Thymus (tissue), 14 donors: ENCODE data around the gene MAP3K3. TPM values are rescaled to one million over a fixed set of nuclear protein-coding genes. Genes with fewer than 3 reads are reported as not detected.
A peak's percentile ranks its signal among the peaks of the same experiment; 100 is the strongest.

Source experiments
- DNase-seq, 9 donors: peaks; one replicate each; pipeline ENCODE4 v3.0.0-alpha.2; 2013; ENCODE audit warnings: low spot score in 9 of 9, low read depth in 6 of 9, missing footprints in 1 of 9
- H3K27ac ChIP-seq, 2 donors: one replicate each; pipeline ENCODE4 v1.5.1; 2013; ENCODE audit warnings: control low read depth in 1 of 2, low read depth in 1 of 2, low read length in 1 of 2, mild to moderate bottlenecking in 1 of 2, moderate library complexity in 1 of 2
- H3K27me3 ChIP-seq, 2 donors: one replicate each; pipeline ENCODE4 v1.5.1; 2013; ENCODE audit warnings: low read length in 1 of 2; ENCODE audit not compliant: control insufficient read depth in 2 of 2, insufficient read depth in 1 of 2
- H3K36me3 ChIP-seq, 2 donors: one replicate each; pipeline ENCODE4 v1.5.1; 2013; ENCODE audit warnings: low read length in 1 of 2, mild to moderate bottlenecking in 1 of 2, moderate library complexity in 1 of 2; ENCODE audit not compliant: control insufficient read depth in 2 of 2, insufficient read depth in 2 of 2
- H3K4me1 ChIP-seq, 2 donors: one replicate each; pipeline ENCODE4 v1.5.1; 2013; ENCODE audit warnings: low read length in 2 of 2; ENCODE audit not compliant: control insufficient read depth in 2 of 2, insufficient read depth in 2 of 2
- H3K4me3 ChIP-seq, 2 donors: one replicate each; pipeline ENCODE4 v1.5.1; 2013; ENCODE audit warnings: low read length in 2 of 2, control low read depth in 1 of 2, mild to moderate bottlenecking in 1 of 2
- H3K9me3 ChIP-seq, 2 donors: one replicate each; pipeline ENCODE4 v1.5.1; 2013; ENCODE audit warnings: low read length in 1 of 2, mild to moderate bottlenecking in 1 of 2; ENCODE audit not compliant: control insufficient read depth in 2 of 2, insufficient read depth in 1 of 2
- WGBS: extraction: QIAGEN DNeasy Blood & Tissue Kit; methylation state at CpG from one replicate; pipeline ENCODE4 v1.1.7; 2013; 5-methylcytosine and 5-hydroxymethylcytosine counted together
- long read RNA-seq, 10 donors: transcript quantifications; one replicate each; lab custom pipeline, GENCODE V29; 2026
- polyA plus RNA-seq: library from polyadenylated mRNA; stranded (reverse); fragments of 200-250 nt; gene quantifications from one replicate; pipeline ENCODE4 v1.2.3, GENCODE V29; 2013
- total RNA-seq: library from RNA; stranded (reverse); fragments of 120-200 nt; gene quantifications from one replicate; pipeline ENCODE4 v1.2.4, GENCODE V29; 2013
- donor health status: healthy.

The MAP3K3 gene
- total RNA-seq: 15.5 TPM
- polyA plus RNA-seq: 21.0 TPM
- long read RNA-seq, donor 1: 0 reads
- long read RNA-seq, donor 2: 0 reads
- long read RNA-seq, donor 3, partial matches to known transcripts: 159 of 326 reads
- long read RNA-seq, donor 3, other reads (novel, unspliced or antisense): 164 of 326 reads
- long read RNA-seq, donor 4, partial matches to known transcripts: 10 of 11 reads
- long read RNA-seq, donor 4, other reads (novel, unspliced or antisense): 0 of 11 reads
- long read RNA-seq, donor 5, partial matches to known transcripts: 0 of 6 reads
- long read RNA-seq, donor 5, other reads (novel, unspliced or antisense): 0 of 6 reads
- long read RNA-seq, donor 6, full-length matches to known transcripts: 2 of 8 reads
- long read RNA-seq, donor 6, partial matches to known transcripts: 6 of 8 reads
- long read RNA-seq, donor 6, other reads (novel, unspliced or antisense): 0 of 8 reads
- long read RNA-seq, donor 7, full-length matches to known transcripts: 4 of 198 reads
- long read RNA-seq, donor 7, partial matches to known transcripts: 9 of 198 reads
- long read RNA-seq, donor 7, other reads (novel, unspliced or antisense): 185 of 198 reads
- long read RNA-seq, donor 8, partial matches to known transcripts: 0 of 2 reads
- long read RNA-seq, donor 8, other reads (novel, unspliced or antisense): 0 of 2 reads
- long read RNA-seq, donor 9, full-length matches to known transcripts: 2 of 2 reads
- long read RNA-seq, donor 9, partial matches to known transcripts: 0 of 2 reads
- long read RNA-seq, donor 9, other reads (novel, unspliced or antisense): 0 of 2 reads
- long read RNA-seq, donor 10, full-length matches to known transcripts: 4 of 199 reads
- long read RNA-seq, donor 10, partial matches to known transcripts: 27 of 199 reads
- long read RNA-seq, donor 10, other reads (novel, unspliced or antisense): 168 of 199 reads

DNA sequence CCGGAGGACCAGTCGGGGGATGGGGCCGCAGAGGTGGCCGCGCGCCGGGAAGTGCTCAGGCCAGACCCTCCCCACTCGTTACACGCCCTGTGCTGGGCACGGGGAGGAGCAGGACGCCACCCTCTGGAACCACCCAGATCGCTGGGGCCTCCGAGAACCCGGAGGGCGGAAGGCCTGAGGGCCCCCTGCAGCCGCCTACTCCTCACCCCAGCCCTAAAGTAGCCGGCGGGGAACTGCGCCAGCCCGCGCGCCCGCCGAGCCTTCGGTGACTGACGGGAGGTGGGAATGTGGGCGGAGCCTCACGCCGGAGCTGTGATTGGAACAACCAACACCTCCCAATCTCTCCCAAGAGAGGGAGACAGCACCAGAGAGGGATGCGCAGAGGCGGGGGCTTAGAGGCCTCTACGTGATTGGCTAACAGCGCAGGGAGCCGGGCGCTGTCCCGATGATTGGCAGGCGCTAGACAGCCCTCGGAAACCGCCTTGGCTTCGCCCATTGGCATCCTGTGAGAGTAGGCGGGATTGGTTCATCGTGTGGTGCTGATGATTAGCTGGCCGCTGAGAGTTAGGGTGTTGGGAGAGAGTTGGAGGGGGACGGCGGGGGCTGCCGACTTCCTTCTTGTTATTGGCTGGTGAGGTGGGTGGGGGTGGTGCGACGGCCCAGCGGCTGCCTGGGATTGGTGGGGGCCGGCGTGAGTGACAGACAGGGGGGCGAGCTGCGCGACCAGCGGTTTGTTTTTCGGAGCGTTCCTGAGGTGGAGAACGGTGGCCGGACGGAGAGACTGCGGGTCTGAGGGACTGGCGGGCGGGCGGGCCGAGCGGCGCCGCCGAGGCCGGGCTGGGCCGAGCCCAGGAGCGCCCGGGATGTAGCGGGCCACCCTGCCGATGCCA is at the start of gene MAP3K3:
Gene MAP3K3 (plus strand): TSS at position 734 of the 890 bp plus-strand sequence. CDS start 343 bp downstream, outside the sequence.
- under 1% methylated on average over 75 of the region's 75 CpGs for WGBS

DNA sequence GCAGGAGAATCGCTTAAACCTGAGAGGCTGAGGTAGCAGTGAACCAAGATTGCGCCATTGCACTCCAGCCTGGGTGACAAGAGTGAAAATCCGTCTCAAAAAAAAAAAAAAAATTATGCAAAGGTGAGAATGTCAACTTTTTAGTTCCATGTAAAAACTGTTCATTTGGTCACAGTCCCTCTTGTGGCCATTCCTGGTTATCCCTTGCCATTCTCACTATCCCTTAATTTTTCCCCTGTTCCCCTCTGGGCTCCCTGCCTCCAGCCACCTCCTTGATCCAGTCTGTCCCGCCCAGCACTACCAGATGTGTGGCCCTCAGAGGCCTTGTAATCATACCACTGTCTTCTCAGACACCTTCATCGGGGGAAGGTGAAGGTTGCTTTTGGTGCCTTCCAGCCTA is 48.6 kb upstream of the MAP3K3 start:
- DNase-seq: no peak
- WGBS: 96% methylated on average over 5 of the region's 5 CpGs
- Histone ChIP-seq H3K27me3 (no peaks in the 10 kb centered on the region), H3K36me3 (peaks cover 9 to 15% of the 10 kb centered on the region in 2 donors), H3K9me3 (no peaks in the 10 kb centered on the region), H3K4me3 (no peak overlapping the region), H3K4me1 (no peaks in the 10 kb centered on the region), H3K27ac (no peak overlapping the region)

More for the DNA sequence above, at the start of gene MAP3K3:
- Histone ChIP-seq H3K9me3 (no peaks in the 10 kb centered on the region), H3K4me1 (peaks cover 8 to 10% of the 10 kb centered on the region in 2 donors), H3K27me3 (no peaks in the 10 kb centered on the region), H3K27ac (peak within 1 kb of the TSS; percentile 63 to 86), H3K36me3 (no peaks in the 10 kb centered on the region), H3K4me3 (peak within 1 kb of the TSS; percentile 64 to 82)
- peak; percentile 91 to 99 (median 98) for DNase-seq

DNA sequence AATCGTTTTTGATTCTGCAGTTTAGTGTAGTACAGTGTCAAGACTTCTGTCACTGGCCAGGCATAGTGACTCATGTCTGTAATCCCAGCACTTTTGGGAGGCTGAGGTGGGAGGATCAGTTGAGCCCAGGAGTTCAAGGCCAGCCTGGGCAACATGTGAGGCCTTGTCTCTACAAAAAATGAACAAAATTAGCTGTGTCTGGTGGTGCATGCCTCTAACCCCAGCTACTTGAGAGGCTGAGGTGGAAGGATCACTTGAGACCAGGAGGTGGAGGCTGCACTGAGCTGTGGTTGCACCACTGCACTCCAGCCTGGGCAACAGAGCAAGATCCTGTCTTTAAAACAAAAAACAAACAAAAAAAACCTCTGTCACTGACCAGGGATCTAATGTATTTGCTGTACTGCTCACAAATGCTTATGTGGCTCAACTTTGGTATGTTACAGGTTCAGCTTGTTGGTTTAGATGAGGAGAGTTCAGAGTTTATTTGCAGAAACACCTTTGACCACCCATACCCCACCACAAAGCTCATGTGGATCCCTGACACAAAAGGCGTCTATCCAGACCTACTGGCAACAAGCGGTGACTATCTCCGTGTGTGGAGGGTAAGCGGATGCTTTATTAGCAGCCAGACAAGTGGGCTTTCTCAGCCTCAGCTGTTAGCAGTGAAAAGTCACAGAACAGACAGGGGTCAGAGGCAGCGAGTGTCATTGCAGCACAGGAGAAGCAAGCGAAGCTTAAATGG is 44.0 kb upstream of the MAP3K3 start:
- no peak overlapping the region for H3K27ac ChIP-seq
- H3K27me3 ChIP-seq: no peaks in the 10 kb centered on the region
- DNase-seq: no peak
- H3K4me1 ChIP-seq: peaks cover 0 to 4% of the 10 kb centered on the region in 2 donors
- no peaks in the 10 kb centered on the region for H3K9me3 ChIP-seq
- H3K36me3 ChIP-seq: peaks cover 38 to 54% of the 10 kb centered on the region in 2 donors
- 95% methylated on average over 7 of the region's 7 CpGs for WGBS
- H3K4me3 ChIP-seq: no peak overlapping the region

DNA sequence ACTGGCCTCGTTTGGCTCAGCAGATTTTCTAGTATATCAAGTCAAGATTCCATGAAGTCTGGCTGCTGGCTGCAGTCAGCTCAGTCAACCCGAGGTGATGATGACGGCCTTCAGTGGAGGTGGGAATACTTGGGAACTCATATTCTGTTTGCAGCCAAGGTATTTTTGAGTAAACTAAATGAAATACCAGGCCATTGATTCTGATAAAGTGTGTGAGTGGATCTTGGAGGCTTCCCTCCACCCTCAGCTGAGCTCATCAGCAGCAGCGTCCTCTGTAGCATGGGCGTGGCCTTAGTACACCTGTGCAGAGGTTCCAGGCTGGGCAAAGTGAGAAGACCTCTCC is 43.5 kb upstream of the MAP3K3 start:
- H3K4me1 ChIP-seq: peaks cover 0 to 4% of the 10 kb centered on the region in 2 donors

DNA sequence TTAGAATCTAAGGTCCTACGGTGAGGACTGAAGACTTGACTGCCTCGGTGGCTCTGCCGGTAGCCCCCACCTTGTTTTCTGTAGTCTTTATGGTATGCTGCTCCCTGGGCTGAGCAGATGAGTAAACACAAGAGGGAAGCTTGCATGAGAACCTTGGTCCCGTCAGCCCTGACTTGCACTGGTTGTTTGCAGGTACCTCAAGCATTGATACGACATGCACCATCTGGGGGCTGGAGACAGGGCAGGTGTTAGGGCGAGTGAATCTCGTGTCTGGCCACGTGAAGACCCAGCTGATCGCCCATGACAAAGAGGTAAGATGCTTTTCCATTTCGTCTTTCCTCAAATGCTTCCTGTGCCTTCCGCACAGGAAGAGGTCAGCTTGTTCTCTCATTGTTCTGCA is 42.6 kb upstream of the MAP3K3 start:
- Histone ChIP-seq H3K36me3 (peaks cover 49 to 63% of the 10 kb centered on the region in 2 donors), H3K9me3 (no peaks in the 10 kb centered on the region), H3K4me3 (no peak overlapping the region), H3K27me3 (no peaks in the 10 kb centered on the region), H3K27ac (no peak overlapping the region), H3K4me1 (peaks cover 0 to 4% of the 10 kb centered on the region in 2 donors)
- 88% methylated on average over 11 of the region's 11 CpGs for WGBS
- no peak for DNase-seq

More for the DNA sequence above, 43.5 kb upstream of the MAP3K3 start:
- no peak overlapping the region for H3K4me3 ChIP-seq
- no peak overlapping the region for H3K27ac ChIP-seq
- no peaks in the 10 kb centered on the region for H3K9me3 ChIP-seq
- no peak for DNase-seq
- 94% methylated on average over 5 of the region's 5 CpGs for WGBS
- H3K27me3 ChIP-seq: no peaks in the 10 kb centered on the region
- H3K36me3 ChIP-seq: peaks cover 43 to 59% of the 10 kb centered on the region in 2 donors

DNA sequence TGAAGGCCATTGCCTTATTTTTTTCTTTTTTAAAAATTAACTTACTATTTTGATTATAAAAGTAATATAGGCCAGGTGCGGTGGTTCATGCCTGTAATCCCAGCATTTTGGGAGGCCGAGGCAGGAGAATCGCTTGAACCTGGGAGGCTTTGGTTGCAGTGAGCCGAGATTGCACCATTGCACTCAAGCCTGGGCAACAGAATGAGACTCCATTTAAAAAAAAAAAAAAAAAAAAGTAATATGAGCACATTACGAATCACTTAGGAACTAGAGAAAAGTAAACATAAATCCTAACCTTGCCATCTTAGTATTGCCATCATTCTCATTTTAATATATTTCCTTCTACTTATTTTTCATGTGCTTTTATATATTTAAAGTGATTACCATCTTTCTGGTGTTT is 34.4 kb upstream of the MAP3K3 start:
- 96% methylated on average over 5 of the region's 5 CpGs for WGBS
- no peak overlapping the region for H3K4me3 ChIP-seq
- no peak for DNase-seq
- H3K36me3 ChIP-seq: peaks cover 69 to 84% of the 10 kb centered on the region in 2 donors
- H3K9me3 ChIP-seq: no peaks in the 10 kb centered on the region
- H3K4me1 ChIP-seq: peaks cover 0 to 8% of the 10 kb centered on the region in 2 donors
- H3K27me3 ChIP-seq: no peaks in the 10 kb centered on the region
- H3K27ac ChIP-seq: no peak overlapping the region

DNA sequence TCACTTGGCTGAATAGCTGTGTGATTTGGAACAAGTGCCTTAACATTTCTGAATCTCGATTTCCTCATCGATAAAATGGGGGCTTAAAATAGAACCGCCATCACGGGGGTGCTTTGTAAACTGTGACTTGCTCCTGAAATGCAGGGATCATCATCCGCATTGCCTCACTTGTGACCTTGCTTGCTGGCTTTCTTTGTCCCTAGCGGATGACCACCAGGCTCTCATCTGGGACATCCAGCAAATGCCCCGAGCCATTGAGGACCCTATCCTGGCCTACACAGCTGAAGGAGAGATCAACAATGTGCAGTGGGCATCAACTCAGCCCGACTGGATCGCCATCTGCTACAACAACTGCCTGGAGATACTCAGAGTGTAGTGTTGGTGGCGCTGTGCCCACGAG is 33.4 kb upstream of the MAP3K3 start:
- Histone ChIP-seq H3K9me3 (no peaks in the 10 kb centered on the region), H3K27me3 (no peaks in the 10 kb centered on the region), H3K4me3 (no peak overlapping the region), H3K27ac (no peak overlapping the region), H3K36me3 (peaks cover 63 to 82% of the 10 kb centered on the region in 2 donors), H3K4me1 (peaks cover 0 to 8% of the 10 kb centered on the region in 2 donors)
- no peak for DNase-seq
- WGBS: 97% methylated on average over 11 of the region's 11 CpGs

DNA sequence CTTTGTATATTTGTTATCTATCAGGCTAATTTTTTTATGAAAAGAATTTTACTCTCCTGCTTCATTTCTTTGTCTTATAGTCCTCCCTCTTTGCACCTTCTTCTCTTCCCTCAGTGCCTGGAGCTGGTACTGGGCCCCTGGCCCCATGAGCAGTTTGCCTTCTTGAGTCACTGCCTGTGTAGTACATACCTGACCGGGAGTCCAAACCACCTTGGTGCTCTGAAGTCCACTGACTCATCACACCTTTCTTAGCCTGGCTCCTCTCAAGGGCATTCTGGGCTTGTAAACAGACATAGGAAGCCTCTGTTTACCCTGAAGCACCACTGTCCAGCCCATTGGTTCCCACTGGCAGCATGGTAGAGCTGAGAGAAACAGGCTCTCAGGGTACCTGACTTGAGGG is 32.6 kb upstream of the MAP3K3 start:
- no peak for DNase-seq
- peaks cover 0 to 8% of the 10 kb centered on the region in 2 donors for H3K4me1 ChIP-seq
- H3K9me3 ChIP-seq: no peaks in the 10 kb centered on the region
- peaks cover 62 to 83% of the 10 kb centered on the region in 2 donors for H3K36me3 ChIP-seq
- no peak overlapping the region for H3K4me3 ChIP-seq
- H3K27ac ChIP-seq: no peak overlapping the region
- 98% methylated on average over 1 of the region's 1 CpG for WGBS
- no peaks in the 10 kb centered on the region for H3K27me3 ChIP-seq
